ENCODE results near the gene LRRC42. TPM values are rescaled to one million over a fixed set of nuclear protein-coding genes. Genes with fewer than 3 reads are reported as not detected.

LRRC42 gene
- total and polyA plus RNA-seq, 10 of the 15 experiments (the other 5 are each of a cell fraction or from before 2014, with no cell fraction given), result 11.0 to 34.4 (median 23.0) TPM

DNA sequence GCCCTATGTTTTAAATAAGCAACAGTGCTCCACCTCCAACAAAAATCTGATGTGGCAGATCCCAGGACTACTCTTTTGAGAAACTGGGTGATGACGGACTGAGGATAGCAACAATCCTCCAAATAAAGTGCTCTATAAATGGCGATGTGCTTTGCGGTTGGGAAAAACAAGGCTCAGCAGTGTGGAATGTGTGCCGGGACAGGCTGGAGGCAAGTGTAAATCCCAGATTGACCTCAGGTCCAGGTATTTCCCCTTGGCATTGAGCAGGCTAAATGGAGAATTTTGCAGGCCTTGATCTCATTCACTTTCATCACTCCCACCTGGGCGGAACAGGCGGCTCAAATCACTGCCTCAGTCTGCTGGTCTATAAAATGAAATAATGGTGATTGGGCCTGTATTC is 35.1 kb downstream of the LRRC42 start:
- ChIA-PET CTCF (no interaction called here), POLR2A (no interaction called here), RAD21 (ENCODE audit: unreplicated experiment) (no interaction called here), SMC1A (ENCODE audit: uncharacterized antibody, unreplicated experiment) (no interaction called here)
- no peak for TF ChIP-seq NFXL1 (IDR thresholded peaks at IDR 0.05; ENCODE audit: borderline replicate concordance)
- no peak for TF ChIP-seq CHD1 (IDR thresholded peaks at IDR 0.05; ENCODE audit: low read depth, low read length)
- TF ChIP-seq SMC3 (IDR thresholded peaks at IDR 0.05; ENCODE audit: borderline replicate concordance, low read length), result no peak
- no peak for TF ChIP-seq SP1 (IDR thresholded peaks at IDR 0.05; ENCODE audit: low read depth, low read length)
- TF ChIP-seq HDAC6 (IDR thresholded peaks at IDR 0.05; ENCODE audit: unreplicated experiment), result no peak
- no peak for TF ChIP-seq BHLHE40 (IDR thresholded peaks at IDR 0.05; ENCODE audit: borderline replicate concordance in 1 of 2, low read depth in 2 of 2, low read length in 1 of 2)
- no peak for TF ChIP-seq JUND (IDR thresholded peaks at IDR 0.05; ENCODE audit: low read depth, low read length)
- TF ChIP-seq MXI1 (IDR thresholded peaks at IDR 0.05; ENCODE audit: low read depth, low read length), result no peak
- no peak for TF ChIP-seq LARP7 (IDR thresholded peaks at IDR 0.05)
- TF ChIP-seq TAF1 (IDR thresholded peaks at IDR 0.05; ENCODE audit: borderline replicate concordance, low read depth, low read length), result no peak
- TF ChIP-seq KLF5 (IDR thresholded peaks at IDR 0.05; ENCODE audit: partially characterized antibody), result no peak
- TF ChIP-seq MTA2 (IDR thresholded peaks at IDR 0.05; ENCODE audit: low read depth), result no peak
- no peak for TF ChIP-seq CHD2 (IDR thresholded peaks at IDR 0.05; ENCODE audit: borderline replicate concordance, low read depth, low read length)
- TF ChIP-seq RFX5 (IDR thresholded peaks at IDR 0.05; ENCODE audit: low read depth, low read length), result no peak
- TF ChIP-seq, protein P1, sequence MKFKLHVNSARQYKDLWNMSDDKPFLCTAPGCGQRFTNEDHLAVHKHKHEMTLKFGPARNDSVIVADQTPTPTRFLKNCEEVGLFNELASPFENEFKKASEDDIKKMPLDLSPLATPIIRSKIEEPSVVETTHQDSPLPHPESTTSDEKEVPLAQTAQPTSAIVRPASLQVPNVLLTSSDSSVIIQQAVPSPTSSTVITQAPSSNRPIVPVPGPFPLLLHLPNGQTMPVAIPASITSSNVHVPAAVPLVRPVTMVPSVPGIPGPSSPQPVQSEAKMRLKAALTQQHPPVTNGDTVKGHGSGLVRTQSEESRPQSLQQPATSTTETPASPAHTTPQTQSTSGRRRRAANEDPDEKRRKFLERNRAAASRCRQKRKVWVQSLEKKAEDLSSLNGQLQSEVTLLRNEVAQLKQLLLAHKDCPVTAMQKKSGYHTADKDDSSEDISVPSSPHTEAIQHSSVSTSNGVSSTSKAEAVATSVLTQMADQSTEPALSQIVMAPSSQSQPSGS (IDR thresholded peaks at IDR 0.05; ENCODE audit: low read length), result no peak
- Histone ChIP-seq H3K27me3 (replicated peaks in 1 of 2; ENCODE audit: control insufficient read depth in 2 of 2, insufficient read depth in 2 of 2, low read length in 1 of 2) (no peaks in the 10 kb centered on the region), H4K20me1 (ENCODE audit: control insufficient read depth, insufficient read depth) (no peaks in the 10 kb centered on the region), H3K36me3 (ENCODE audit: control insufficient read depth in 2 of 2, insufficient read depth in 2 of 2, low read length in 1 of 2) (no peaks in the 10 kb centered on the region), H3K4me2 (ENCODE audit: control insufficient read depth, insufficient read depth) (no peak overlapping the region), H3K79me2 (ENCODE audit: control insufficient read depth, insufficient read depth, low read length) (no peaks in the 10 kb centered on the region), H3K27ac (ENCODE audit: control insufficient read depth, insufficient read depth) (no peak overlapping the region), H3K9ac (ENCODE audit: control insufficient read depth, insufficient read depth, low read length) (no peak overlapping the region), H2AFZ (ENCODE audit: control insufficient read depth, low read depth, low read length) (no peak overlapping the region), H3K9me3 (replicated peaks; ENCODE audit: control insufficient read depth, insufficient read depth, low read length) (no peaks in the 10 kb centered on the region), H3K4me3 (no peak overlapping the region), H3K4me1 (ENCODE audit: control insufficient read depth, insufficient read depth, low read length) (no peaks in the 10 kb centered on the region)
- DNase-seq (ENCODE audit: low read depth, low spot score) (no peak), FAIRE-seq (no peak), ATAC-seq (no peak)
- in situ Hi-C loops (cut with MboI) (no loop called here), intact Hi-C loops (cut with micrococcal nuclease; ENCODE audit: unreplicated experiment) (no loop called here)
- 77% methylated on average over 6 of the region's 6 CpGs for WGBS (ENCODE audit: insufficient coverage, insufficient replicate concordance, low lambda C conversion rate, missing lambda C conversion rate)
- no TSS peak for BruUV-seq (replicated peaks)
